NCI-H82 (cell line): ENCODE measurements around the gene SEMA5A.
"Not testable (repeated sequence)": the region's sequence is repeated elsewhere in the genome, so short reads cannot be mapped to it uniquely, and the experiment has no call there.

Experiments
- DNase-seq: peaks from one replicate; lab custom pipeline; 2025; lab: John Stamatoyannopoulos, UW

SEMA5A gene

DNA sequence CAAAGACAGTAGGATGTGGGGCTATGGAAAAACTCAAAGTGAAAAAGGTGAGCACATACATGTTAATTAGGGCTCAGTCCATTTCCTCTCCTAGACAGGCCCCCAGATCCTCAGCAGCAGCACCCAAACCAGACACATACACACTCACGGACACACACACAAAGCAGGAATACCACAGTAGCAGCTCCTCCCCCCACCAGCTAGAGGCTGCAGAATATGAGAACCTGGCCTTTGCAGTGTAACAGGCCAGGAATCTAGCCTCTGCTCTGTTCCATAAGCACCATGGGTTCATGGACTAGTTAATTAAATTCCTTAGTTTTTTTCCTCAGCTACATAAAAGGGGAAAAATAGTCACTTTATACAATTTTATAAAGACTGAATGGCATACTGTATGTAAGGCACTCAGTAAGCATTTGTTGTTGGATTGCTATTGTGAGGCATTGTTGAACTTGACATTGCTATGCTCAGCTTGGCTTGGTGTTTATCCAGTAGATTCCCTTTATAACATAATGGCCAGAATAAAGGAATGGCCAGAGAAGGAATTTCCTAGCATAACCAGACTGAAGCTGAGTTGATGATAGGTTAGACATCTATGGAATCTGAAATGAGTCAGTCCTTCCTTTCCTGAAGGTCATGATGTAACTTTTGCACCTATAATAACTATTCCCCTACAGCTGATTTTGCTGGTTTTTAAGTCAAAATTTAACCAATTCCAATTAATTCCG is 186.8 kb downstream of the SEMA5A start:
- DNase-seq: no peak

DNA sequence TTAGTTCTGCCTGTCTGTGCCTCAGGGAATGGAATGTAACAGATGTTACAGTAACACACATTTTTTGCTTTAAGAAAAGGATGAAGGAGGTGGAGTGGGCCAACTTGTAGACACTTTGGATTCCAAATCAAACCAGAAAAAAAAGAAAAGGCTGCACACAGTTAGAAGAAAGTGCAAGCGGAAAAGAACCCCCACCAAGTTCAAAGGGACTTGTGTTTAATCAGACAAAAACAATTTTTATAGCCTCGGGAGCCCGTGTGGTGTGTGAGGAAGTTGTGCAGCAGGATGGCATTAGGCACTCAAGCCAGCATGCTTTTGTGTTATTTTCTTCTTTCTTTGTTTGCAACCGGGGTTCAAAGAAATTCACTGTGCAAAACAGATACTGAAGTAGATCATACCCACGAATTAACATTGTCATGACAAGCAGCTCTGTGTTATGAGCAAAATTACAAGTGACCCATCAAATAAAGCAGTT is 189.5 kb downstream of the SEMA5A start:
- no peak for DNase-seq

GRCh38 chr5:9354336-9355081 is 191.4 kb downstream of the SEMA5A start:
- DNase-seq: no peak

DNA sequence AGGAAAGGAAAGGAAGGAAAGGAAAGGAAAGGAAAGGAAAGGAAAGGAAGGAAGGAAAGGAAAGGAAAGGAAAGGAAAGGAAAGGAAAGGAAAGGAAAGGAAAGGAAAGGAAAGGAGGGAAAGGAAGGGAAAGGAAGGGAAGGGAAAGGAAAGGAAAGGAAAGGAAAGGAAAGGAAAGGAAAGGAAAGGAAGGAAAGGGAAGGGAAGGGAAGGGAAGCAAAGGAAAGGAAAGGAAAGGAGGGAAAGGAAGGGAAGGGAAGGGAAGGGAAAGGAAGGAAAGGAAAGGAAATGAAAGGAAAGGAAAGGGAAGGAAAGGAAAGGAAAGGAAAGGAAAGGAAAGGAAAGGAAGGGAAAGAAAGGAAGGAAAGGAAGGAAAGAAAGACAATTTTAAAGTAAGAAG is 192.8 kb downstream of the SEMA5A start:
- DNase-seq: not testable (repeated sequence)

DNA sequence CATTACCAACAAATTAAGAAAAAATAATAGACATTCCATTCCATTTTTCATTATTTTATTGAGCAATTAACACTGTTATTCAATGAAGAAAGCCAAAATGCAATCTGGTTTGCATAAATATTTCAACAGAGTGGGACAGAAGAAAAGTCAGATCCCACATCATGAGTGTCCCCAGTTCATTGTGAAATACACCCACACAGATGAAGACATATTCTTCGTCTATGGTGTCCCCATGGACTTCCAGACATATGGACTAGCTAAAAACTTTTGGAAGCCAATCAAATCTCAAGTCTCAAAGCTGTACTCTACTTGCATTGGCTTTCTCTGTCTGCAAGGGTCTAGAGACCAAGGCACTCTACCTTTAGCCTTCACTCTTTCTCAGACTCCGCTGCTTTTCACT is 194.3 kb downstream of the SEMA5A start:
- no peak for DNase-seq

DNA sequence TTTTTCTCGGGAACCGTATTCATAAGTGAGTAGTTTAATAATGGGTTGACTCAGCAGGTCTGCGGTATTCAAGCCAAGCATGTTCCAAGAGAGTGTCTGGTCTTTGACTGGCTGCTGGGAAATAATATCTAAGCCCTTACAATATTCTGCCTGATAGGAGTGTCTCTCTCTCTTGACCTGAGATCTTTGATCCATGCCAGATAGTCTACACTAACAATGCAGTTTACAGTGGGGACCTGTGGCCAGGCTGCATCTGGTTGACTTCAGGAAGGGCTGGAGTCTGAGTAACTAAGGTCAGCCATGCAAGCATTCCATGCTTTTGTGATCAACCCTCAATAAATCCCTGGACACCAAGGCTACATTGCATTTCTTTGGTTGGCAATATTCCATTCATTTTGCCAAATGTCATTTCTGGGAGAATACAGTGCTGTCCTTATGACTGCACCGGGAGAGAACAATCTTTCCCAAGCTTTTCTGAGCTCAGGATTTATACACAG is 195.5 kb downstream of the SEMA5A start:
- no peak for DNase-seq

DNA sequence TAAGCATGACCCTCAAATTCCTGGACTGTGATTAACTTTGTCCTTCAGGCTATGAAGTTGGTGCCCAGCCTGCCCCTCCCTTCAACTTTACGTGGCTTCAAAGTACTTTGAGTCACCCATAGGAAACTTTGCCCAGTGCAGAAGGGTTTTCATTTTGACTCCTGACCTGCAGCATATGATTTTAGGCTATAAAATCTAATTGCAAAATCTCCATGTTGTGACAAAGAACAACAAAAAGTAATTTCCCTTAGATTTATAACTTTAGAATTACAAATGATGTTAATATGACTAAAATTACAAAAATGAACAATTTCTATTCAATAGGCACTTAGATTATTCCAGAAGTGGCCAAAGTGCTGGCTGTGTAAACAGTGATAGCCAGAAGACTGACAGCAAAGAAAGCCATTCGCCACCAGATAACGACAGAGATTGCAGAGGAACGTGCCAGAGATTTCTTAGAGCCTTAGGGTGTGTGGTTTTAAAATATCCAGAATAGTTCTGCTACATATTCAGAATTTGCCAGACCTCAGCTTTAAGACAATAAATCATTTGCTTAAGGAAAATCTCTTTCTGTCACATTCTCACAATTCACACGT is 197.4 kb downstream of the SEMA5A start:
- no peak for DNase-seq

DNA sequence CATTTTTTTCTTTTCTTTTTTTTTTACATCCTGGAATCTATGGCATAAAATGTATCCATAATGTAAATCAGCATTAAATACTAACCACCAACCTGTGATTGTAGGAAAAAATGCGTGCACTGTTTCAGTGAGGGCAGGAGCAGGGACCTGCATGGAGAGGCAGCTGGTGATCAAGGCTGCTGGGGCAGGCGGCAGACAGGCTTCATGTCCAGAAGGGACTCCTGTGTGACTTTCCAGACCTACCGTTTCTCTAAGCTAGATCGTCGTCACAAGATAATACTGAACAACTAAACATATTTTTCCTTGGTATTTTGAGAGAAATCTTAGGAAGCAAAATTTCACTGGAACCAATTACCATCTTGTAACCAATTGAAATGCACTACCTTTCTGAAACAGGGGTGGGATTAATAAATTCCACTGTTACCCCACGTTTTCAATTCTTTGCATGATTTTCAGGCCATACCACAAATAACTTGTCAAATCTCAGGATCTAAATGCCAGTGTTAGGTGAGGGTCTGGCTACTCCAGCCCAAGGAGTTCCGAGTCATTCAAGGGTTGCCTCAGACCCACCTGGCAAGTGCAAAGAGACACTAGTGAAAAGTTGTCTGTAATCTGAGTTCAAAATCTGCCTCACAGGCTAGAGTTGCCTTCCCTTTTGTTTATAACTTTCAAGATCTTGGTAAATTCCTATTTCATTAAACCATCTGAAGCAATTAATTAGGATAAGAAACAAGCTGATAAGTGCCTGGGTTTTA is 198.2 kb downstream of the SEMA5A start:
- no peak for DNase-seq

GRCh38 chr5:9347032-9347431 is 198.8 kb downstream of the SEMA5A start:
- no peak for DNase-seq

GRCh38 chr5:9344751-9345240 is 201.1 kb downstream of the SEMA5A start:
- DNase-seq: no peak

DNA sequence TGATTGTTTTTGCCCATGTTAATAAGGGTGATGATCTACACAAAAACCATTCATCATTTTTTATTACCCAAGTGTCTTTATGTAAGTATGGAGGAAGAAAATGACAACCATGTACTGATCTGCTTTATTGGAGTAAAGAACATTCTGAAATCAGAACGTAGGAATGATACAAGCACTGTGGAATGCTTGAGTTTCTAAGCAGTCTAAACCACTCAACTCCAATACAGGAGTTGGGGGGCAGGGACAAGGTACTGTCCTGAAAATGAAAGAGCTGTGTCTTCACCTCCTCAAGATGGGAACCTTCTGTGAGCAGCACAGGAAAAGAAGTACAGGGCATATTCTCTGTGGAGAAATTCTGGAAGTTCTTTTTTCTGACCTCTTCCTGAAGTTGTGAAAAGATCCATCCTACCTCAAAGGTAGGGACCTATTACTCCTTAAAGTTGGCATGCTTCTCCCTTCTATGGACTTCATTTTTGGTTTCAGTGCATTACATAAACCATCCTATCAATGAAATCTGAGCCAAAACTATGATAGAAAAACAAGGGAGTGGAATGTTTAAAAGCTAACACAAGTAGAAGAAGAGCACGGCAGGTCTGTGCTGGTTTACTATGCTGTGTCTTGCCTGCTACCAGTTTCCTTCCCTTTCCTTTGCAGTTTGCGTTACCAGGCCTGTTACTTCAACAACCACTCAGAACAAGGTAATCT is 202.6 kb downstream of the SEMA5A start:
- no peak for DNase-seq

- DNase-seq: no peak
Measured at GRCh38 chr5:9342161-9342787, 203.6 kb downstream of the SEMA5A start.

DNA sequence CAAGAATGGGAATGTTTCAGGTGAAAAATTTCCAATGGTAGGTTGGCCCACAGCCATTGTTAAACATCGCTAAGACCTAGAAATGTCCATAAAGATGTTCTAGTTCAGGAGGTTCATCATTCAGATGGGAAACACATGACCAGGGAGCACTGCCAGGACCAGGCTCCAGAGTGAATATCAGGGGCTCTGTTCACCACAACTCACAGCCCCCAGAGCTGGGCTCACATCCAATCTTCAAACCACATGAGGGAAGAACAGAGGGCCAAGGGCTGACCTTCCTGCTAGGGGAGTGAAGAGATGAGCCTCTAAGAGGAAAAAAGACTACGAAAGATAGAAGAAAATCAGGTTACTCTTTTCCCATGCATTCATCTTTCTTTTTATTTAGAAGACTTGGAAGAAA is 205.8 kb downstream of the SEMA5A start:
- no peak for DNase-seq

- DNase-seq: peak; percentile 43
Measured at GRCh38 chr5:9339206-9339818, 206.6 kb downstream of the SEMA5A start.

DNA sequence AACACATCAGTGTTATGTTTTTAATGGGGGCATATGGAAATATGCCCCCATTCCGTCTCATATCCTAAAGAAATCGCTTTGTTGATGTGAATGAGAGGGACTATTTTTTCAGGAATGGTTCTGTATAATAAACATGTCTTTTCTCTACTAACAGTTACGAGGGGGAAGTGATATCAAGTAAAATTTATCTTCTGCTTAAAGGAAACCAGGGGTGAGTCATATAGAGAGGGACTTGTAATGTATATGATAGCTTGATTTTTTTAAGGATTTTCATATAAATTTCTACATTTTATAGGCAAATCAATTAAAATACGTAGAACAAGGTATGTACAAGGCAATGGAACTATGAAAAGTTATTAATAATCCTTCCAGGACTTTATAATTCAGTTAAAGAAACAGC is 207.1 kb downstream of the SEMA5A start:
- DNase-seq: no peak

DNA sequence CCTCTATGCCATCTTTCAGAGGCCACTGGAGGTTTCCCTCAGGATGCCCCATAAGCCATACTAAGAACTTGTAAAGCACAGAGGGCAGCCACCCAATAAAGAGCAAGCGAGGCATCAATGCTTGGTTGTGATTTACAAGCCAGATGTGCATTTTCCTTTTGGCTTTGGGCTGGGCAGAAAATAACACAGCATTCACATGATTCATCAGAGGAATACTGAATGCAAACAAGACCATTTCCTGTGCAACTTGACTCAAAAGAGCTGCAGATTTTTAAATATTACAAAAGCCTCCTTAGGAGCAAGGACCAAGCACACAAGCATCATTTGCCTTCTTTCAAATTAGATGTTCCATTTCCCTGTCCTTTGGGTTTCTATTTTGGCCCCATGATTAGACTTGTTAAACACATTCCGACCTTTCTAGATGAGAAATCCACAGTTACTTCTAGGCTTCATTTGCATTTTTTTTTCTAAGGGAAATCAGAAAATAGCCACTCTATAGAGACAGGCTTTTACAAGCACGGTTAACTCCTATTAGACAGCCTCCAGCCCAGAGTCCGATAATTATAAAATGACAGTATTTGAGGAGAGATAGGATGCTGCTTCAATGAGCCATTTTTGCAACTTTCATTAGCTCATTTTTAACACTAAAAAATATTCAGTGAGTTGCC is 207.8 kb downstream of the SEMA5A start:
- no peak for DNase-seq

- DNase-seq: no peak
Measured at GRCh38 chr5:9335754-9336495, 209.9 kb downstream of the SEMA5A start.

GRCh38 chr5:9335269-9335668 is 210.6 kb downstream of the SEMA5A start:
- DNase-seq: no peak

GRCh38 chr5:9332026-9332425 is 213.8 kb downstream of the SEMA5A start:
- no peak for DNase-seq
